T47D (cell line): Measurements from ENCODE around the gene BEAN1.

ENCODE experiments used
- DNase-seq, 2 experiments: peaks; one replicate each; pipeline versions ENCODE4 v3.0.0 to v3.0.0-alpha.2; 2011 to 2012; ENCODE audit warnings: low read depth in 1 of 2, low spot score in 1 of 2
- JUND ChIP-seq: IDR thresholded peaks from 2 replicates; pipeline ENCODE4 v1.6.1; 2012; ENCODE audit warnings: low read depth
- in situ Hi-C: cut with HindIII; loops from 2 replicates; pipeline ENCODE4 v1.10.0; 2016; ENCODE audit warnings: low sequenced_read_pairs, low pct_unique_long_range_greater_than_20kb

Gene BEAN1

DNA sequence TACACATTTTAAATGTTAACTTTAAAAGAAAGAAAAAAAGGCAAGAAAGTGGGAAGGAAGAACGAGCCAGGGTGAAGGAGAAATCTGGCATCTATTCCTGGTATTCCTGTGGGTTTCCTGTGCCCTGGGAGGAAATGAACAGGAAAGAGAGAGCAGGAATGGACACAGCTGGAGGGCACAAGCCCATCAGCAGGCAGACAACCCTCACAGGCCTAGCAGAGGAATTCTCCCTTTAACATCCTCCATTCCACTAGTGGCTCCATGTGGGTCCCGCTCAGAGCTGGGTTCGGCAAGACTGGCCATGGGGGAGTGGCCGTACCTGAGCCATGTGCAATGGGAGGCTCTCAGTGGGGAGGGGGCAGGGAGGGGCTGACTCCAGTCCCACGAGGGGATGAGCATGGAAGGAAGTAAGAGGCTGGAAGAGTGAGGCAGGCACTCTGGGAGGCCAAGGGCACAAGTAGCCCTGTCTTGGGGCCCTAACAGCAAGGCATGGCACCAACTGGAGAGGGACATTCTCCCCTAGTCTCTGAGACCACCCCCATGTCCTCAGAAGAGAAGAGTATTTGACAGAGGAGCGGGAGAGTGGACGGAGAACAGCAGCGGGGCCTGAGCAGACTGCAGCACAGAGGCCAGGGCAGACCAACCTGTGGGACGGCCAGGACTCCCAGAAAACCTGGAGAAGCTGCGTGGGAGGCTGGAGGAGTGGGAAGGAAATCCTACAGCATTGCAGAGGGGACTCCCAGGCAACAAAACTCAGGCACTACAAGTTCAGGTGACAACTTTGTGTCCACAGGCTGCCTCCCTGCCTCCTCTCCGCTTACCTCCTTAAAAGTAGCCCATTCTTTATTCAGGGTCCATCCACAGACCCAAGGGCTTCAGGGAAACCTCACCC, 92.6 kb downstream of the BEAN1 start:
- TF ChIP-seq JUND = no peak
- in situ Hi-C loops = no loop called here
- no peak for DNase-seq

DNA sequence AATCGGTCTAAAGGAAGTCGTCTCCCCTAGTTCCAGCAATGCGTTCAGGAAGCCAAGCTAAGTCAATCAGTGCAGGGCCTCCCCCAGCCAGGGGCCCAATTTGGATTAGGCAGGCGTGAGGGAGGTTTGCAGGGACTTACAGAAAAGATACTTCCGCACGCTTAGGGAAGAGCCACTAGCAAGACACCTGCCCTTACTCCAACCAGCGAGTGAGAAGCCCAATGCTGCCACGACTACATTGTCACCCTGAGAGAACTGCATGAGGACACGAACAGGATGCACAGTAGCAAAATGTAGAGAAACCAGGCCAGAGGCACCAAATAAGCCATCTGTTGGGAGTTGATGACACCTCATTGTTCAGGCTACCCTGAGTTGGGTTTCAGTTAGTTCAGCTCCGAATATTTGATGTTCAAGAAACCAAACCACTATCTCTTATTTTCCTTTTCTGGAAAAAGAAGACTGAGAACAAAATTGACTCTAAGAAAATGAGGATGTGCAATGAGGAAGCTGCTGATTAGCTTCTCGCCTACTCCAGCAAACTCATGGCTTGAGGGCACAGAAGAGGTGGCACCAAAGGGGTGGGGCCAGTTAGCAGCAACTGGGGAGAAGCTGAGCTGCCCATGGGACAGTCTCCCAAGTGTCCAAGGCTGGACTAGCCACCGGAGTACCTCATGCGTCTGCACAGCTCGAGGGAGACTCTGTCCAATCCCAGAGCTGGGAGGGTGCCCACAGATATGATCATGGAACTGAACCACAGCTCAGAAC, 93.5 kb downstream of the BEAN1 start:
- in situ Hi-C loops = no loop called here
- no peak for TF ChIP-seq JUND
- DNase-seq = no peak

DNA sequence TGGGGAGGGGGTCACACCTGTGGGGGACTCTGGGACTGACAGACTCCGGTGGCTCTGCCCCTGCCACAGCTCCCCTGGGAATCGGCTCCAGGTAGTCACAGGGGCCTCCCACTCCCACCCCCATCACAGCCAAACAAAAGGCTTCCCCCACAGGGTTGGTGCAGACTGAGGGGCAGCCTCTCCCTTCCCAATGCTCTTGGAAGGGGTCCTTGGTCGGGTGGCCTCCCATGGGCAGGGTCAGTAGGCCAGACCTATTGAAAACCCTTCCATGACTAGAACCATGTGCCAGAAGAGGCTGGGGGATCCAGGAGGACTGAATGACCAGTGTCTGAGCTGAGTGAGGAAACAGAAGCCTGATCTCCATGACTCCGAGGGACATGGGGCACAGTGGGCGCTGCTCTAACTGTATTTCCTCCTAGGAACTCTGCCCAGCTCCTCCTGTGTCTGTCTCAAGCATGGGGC, 94.2 kb downstream of the BEAN1 start:
- DNase-seq = no peak
- no peak for TF ChIP-seq JUND
- in situ Hi-C loops = no loop called here

DNA sequence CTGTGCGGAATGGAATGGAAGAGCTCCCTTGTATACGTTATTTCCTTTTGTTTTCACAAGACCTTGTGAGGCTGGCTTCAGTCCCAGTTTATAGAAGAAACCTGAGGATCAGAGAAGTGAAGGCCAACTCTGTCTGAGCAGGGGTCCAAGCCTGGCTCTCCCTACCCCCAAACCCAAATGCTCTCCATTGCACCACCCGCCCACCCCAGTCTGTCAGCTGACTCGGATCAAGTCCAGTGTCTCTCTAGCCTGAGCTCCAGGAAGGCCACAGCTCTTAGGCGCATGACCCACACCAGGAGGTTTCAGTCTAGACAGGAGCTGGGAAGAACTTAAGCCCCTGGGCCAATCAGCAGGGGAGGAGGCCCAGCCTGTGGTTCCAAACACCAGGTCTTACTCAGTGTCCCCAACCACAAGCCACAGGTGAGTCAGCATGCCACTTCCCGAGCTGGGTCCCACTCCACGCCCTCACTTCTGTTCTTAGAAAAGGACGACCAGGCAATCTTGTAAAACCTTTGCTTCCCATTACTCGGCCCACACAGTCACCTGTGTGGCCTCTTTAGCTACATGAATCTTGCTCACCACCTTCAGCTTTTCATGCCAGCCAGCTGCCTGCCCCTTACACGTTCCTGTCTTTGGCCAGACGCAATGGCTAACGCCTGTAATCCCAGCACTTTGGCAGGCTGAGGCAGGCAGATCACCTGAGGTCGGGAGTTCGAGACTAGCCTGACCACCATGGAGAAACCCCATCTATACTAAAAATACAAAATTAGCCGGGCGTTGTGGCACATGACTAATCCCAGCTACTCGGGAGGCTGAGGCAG, 95.1 kb downstream of the BEAN1 start:
- no peak for TF ChIP-seq JUND
- no peak for DNase-seq
- in situ Hi-C loops = no loop called here

DNA sequence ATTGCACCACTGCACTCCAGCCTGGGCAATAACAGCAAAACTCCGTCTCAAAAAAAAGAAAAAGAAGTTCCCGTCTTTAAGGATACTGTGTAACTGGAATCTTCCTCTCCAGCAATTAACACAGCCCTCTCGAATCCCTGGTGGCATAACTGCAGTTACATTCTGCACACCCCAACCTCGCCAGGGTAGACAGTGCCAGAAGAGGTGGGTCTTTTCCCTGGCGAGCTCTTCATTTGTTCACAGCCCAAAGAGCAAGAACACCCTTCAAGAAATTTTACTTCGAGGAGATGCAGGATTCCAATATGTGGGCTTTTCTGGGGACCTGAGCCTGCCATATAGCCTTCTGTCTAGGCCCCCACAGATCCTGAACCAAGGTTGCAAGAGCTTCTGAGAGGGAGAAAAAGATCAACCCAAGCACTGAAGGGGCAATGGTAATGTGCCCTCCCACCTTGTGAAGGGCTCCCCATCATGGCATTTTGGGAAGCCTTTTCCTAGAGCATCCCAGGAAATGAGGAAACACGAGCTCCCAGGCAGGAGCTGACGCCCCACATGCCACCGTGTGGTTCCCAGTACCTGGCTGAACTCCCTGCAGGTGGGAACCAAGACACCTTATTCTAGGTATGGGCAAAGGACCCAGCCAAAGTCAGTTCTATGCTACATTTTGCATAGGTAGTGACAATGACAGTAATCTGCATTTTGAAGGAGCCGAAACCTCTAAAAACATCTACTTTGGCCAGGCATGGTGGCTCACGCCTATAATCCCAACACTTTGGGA, 95.9 kb downstream of the BEAN1 start:
- no peak for TF ChIP-seq JUND
- in situ Hi-C loops = no loop called here
- DNase-seq = no peak

DNA sequence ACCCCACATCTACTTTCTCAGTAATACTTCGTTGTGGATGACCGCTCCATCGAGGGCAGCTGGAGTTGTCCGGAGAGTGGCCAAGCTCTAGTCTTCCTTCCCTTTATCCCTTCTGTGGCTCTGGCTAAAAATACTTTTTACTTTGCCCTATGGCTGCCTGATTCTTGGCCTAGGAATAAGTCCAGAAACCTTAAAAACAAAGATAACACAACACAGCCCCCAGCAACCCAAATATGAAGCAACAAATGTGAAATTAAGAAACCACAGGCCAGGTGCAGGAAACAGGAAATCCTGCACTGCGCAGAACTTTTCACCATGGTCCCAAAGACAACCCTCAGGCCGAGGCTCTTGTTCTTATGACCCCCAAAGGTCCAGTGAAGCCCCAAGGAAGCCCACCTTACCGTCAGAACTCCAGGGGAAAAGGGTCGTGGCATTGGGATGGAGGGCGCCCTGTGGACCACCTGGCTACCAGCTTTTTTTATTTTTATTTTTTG, 96.8 kb downstream of the BEAN1 start:
- in situ Hi-C loops = no loop called here
- TF ChIP-seq JUND = no peak
- no peak for DNase-seq

DNA sequence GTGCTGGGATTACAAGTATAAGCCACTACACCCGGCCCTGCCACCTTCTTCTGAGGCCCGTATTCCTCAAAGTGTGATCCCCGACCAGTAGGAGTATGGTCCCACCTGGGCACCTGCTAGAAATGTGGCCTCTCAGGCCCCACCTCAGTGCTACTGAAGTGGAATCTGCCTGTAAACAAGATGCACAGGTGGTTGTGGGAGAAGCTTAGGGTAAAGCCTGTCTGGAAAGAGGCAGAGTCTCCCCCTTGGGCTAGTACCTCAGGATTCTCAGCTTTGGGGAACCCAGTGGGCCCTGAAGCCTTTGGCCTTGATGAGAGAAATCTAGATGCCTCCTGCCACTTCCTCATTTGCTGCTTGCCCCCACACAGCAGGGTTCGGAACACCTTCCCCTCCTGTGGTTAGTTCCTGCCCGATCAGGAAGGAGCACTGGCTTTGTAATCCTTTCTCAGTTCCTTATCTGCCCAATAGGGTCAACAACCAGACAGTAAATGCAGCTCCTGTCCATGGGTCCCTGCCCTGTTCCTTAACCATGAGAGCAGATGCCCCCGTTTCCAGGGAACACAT, 97.6 kb downstream of the BEAN1 start:
- DNase-seq = no peak
- in situ Hi-C loops = no loop called here
- no peak for TF ChIP-seq JUND

DNA sequence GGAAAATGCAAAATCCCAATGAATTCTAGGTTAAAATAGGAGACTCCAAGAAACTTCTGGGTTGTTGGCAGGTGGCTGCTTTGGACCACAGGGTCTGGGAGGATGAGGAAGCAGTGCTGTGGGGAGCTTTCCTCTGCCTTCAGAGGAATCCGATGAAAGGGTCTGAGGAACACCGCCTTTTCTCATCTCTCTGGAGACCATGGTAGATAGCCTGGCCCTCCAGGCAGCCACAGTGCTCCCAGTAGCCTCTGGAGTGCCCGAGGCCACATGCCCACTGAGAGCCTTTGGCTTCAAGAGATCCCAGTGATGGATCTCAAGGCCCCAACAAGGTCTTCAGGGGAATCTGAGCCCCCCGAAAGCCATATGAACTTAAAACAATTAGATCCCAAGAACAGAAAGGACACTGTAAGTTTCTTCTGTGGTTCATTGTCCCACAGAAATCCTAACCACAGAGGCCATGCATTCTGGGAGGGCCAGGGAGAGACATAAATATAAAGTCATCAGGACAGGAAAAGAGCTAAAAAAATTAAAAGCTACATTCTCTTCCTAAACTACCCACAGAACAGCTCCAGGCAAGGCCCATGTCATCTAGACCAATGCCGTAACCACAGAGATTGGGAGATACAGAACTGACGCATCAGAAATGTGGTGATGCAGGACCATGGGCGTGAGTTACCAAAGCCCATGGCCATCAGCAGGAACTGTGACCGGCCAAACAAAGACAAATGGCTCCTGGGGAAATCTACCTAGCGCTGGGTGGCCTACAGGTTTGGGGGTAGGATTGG, 98.5 kb downstream of the BEAN1 start:
- in situ Hi-C loops = no loop called here
- no peak for TF ChIP-seq JUND

DNA sequence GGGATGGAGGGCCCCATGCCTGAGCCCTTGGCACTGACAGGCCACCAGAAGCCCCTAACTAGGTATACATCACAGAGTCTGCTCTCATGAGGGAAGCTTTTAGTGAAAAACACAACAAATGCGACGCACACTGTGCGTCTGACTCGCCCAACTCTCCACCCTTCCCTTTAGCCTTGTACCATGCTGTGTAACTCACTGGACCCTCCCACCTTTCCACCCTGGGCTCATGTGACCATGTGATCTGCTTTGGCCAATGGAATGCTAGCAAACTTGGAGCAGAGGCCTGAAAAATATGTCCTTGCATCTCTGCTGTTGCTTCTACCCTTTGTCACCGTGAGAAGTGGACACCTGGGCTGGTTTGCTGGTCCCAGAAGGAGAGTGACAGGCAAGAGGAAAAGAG, 101.2 kb downstream of the BEAN1 start:
- in situ Hi-C loops = no loop called here
- DNase-seq = no peak
- no peak for TF ChIP-seq JUND

More for the DNA sequence above, 98.5 kb downstream of the BEAN1 start:
- no peak for DNase-seq

DNA sequence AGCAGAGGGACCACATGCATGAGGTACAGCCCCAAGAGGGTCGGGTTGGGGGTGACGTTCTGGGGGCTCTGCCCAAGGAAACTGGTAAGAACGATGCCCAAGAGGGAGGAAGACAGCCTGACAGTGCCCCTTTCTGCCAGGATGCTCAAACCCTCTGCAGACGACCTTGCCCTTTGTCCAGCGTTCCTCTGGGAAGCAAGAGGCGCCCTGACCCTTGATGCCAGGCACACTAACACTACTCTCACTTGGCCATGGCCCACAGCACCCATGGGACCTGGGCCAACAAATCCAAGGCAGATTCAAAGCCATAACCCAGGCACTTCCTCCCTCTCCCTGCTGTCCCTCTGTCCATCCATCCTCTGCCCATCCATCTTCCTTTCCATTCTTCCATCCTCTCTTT, 102.4 kb downstream of the BEAN1 start:
- DNase-seq = no peak
- TF ChIP-seq JUND = no peak
- in situ Hi-C loops = no loop called here
